ENCODE data around the gene GSAP. TPM values are rescaled to one million over a fixed set of nuclear protein-coding genes. Genes with fewer than 3 reads are reported as not detected.

The GSAP gene
- total RNA-seq, 2 experiments from 2014 or later: 0.55 TPM; not detected in 1

DNA sequence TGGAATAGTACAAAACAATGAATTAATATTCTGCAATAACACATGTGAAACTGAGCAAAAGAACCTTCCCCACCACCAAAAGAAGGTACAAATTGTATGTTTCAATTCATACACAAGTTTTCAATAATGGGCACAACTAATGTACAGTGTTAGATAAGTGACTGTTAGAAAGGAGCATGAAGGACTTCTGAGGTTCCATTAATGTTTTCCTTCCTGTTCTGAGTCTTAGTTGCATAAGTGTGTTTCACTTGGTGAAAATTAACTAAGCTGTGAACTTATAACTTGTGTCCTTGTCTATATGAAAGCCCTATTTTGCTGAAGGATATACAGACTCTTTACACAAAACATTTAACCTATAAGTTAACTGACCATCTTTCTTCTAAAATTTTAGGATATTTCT, 8.2 kb downstream of the GSAP start:
- no peaks in the 10 kb centered on the region for H3K9me3 ChIP-seq (ENCODE audit: low read length)
- DNase-seq (ENCODE audit: low spot score): no peak
- no peaks in the 10 kb centered on the region for H3K79me2 ChIP-seq (ENCODE audit: insufficient read depth, low read depth, low read length)
- no peak for TF ChIP-seq EZH2phosphoT487 (IDR thresholded peaks at IDR 0.05; ENCODE audit: borderline replicate concordance, low read depth, low read length)
- TF ChIP-seq, protein P1, sequence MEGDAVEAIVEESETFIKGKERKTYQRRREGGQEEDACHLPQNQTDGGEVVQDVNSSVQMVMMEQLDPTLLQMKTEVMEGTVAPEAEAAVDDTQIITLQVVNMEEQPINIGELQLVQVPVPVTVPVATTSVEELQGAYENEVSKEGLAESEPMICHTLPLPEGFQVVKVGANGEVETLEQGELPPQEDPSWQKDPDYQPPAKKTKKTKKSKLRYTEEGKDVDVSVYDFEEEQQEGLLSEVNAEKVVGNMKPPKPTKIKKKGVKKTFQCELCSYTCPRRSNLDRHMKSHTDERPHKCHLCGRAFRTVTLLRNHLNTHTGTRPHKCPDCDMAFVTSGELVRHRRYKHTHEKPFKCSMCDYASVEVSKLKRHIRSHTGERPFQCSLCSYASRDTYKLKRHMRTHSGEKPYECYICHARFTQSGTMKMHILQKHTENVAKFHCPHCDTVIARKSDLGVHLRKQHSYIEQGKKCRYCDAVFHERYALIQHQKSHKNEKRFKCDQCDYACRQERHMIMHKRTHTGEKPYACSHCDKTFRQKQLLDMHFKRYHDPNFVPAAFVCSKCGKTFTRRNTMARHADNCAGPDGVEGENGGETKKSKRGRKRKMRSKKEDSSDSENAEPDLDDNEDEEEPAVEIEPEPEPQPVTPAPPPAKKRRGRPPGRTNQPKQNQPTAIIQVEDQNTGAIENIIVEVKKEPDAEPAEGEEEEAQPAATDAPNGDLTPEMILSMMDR (conservative IDR thresholded peaks at IDR 0.05; ENCODE audit: low read length): no peak
- no peaks in the 10 kb centered on the region for H3K4me1 ChIP-seq (ENCODE audit: insufficient read depth, low read length, poor library complexity, severe bottlenecking)
- H3K36me3 ChIP-seq (ENCODE audit: insufficient read depth, low read length): no peaks in the 10 kb centered on the region
- intact Hi-C loops (cut with micrococcal nuclease; ENCODE audit: unreplicated experiment): no loop called here
- POLR2A ChIA-PET: interaction anchor here (0.7 kb wide), 1 partner anchor 1081 kb away, joined by 3 read pairs; no protein-coding TSS in a partner anchor
- CTCF ChIA-PET (ENCODE audit: unreplicated experiment): no interaction called here
- no peaks in the 10 kb centered on the region for H3K9me2 ChIP-seq (ENCODE audit: insufficient read depth, low read length)
- H3K4me2 ChIP-seq (ENCODE audit: low read length): no peak overlapping the region
- H3K27ac ChIP-seq (ENCODE audit: low read depth, low read length, poor library complexity, severe bottlenecking): no peak overlapping the region
- H4K20me1 ChIP-seq (ENCODE audit: insufficient read depth, low read length): no peaks in the 10 kb centered on the region
- no peak overlapping the region for H2AFZ ChIP-seq (ENCODE audit: low read length)
- BruUV-seq (replicated peaks): no TSS peak
- no peak overlapping the region for H3K4me3 ChIP-seq (ENCODE audit: low read depth, low read length, poor library complexity, severe bottlenecking)

DNA sequence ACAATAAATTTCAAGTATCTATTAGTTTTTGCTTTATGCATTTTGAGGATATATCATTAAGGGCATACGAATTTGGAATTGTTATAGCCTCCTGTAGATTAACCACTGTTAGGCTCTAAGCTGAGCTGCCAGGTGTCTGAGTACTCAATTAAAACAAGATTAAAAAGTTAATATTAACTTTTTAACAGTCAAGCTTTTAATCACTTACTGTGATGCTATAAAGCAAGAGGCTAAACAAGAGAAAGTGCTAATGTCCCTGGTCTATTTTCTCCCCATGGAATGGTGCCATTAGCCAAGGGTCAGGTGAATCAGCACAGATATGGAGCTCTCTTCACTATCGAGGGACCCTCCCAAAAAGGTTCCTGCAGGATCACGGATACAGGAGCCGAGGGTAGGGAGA, 9.7 kb downstream of the GSAP start:
- Histone ChIP-seq H2AFZ (ENCODE audit: low read length) (no peak overlapping the region), H4K20me1 (ENCODE audit: insufficient read depth, low read length) (no peaks in the 10 kb centered on the region), H3K4me3 (ENCODE audit: low read depth, low read length, poor library complexity, severe bottlenecking) (no peak overlapping the region), H3K9me3 (ENCODE audit: low read length) (no peaks in the 10 kb centered on the region), H3K79me2 (ENCODE audit: insufficient read depth, low read depth, low read length) (no peaks in the 10 kb centered on the region), H3K4me1 (ENCODE audit: insufficient read depth, low read length, poor library complexity, severe bottlenecking) (no peaks in the 10 kb centered on the region), H3K36me3 (ENCODE audit: insufficient read depth, low read length) (no peaks in the 10 kb centered on the region), H3K4me2 (ENCODE audit: low read length) (no peak overlapping the region), H3K27ac (ENCODE audit: low read depth, low read length, poor library complexity, severe bottlenecking) (no peak overlapping the region), H3K9me2 (ENCODE audit: insufficient read depth, low read length) (no peaks in the 10 kb centered on the region; the same call in 1 of the 2 replicates)
- TF ChIP-seq, protein P1 (conservative IDR thresholded peaks at IDR 0.05; ENCODE audit: low read length): no peak
- TF ChIP-seq EZH2phosphoT487 (IDR thresholded peaks at IDR 0.05; ENCODE audit: borderline replicate concordance, low read depth, low read length): no peak
- CTCF ChIA-PET (ENCODE audit: unreplicated experiment): no interaction called here
- BruUV-seq (replicated peaks): no TSS peak
- no peak for DNase-seq (ENCODE audit: low spot score)
- intact Hi-C loops (cut with micrococcal nuclease; ENCODE audit: unreplicated experiment): no loop called here
- POLR2A ChIA-PET: interaction anchor here (0.7 to 1.0 kb wide), 2 partner anchors 13 to 16 kb away, joined by 3 to 6 read pairs; no protein-coding TSS in a partner anchor

DNA sequence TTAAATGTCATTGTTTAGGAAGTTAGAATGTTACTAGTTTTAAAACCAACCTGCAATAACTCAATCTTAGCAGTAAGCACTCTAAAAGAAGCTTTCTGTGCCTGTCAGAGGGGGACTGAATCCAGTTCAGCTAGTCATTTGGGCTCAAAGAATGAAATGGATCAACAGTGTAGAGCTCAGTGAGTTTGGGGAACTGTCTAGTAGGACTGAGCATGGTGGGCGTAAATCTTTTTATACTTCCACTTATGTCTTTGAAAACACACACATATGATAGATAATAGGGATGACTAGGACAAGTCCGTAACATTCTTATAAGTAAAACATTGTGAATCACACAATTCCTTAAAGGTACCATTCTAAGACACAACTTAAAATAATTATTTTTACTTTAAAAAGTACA, 11.5 kb downstream of the GSAP start:
- ChIA-PET POLR2A (interaction anchor here (0.7 kb wide), 1 partner anchor 14 kb away, joined by 3 read pairs; no protein-coding TSS in a partner anchor), CTCF (ENCODE audit: unreplicated experiment) (no interaction called here)
- intact Hi-C loops (cut with micrococcal nuclease; ENCODE audit: unreplicated experiment): loop anchor here (1.0 kb wide), 1 partner anchor 12 kb away; the partner anchor contains the start of gene GSAP
- Histone ChIP-seq H3K79me2 (ENCODE audit: insufficient read depth, low read depth, low read length) (no peaks in the 10 kb centered on the region), H3K9me3 (ENCODE audit: low read length) (no peaks in the 10 kb centered on the region), H3K4me1 (ENCODE audit: insufficient read depth, low read length, poor library complexity, severe bottlenecking) (no peaks in the 10 kb centered on the region), H3K27ac (ENCODE audit: low read depth, low read length, poor library complexity, severe bottlenecking) (no peak overlapping the region), H3K36me3 (ENCODE audit: insufficient read depth, low read length) (no peaks in the 10 kb centered on the region), H3K4me3 (ENCODE audit: low read depth, low read length, poor library complexity, severe bottlenecking) (no peak overlapping the region), H4K20me1 (ENCODE audit: insufficient read depth, low read length) (no peaks in the 10 kb centered on the region), H3K9me2 (ENCODE audit: insufficient read depth, low read length) (no peaks in the 10 kb centered on the region; the same call in 1 of the 2 replicates), H3K4me2 (ENCODE audit: low read length) (no peak overlapping the region), H2AFZ (ENCODE audit: low read length) (no peak overlapping the region)
- BruUV-seq (replicated peaks): no TSS peak
- no peak for DNase-seq (ENCODE audit: low spot score)
- TF ChIP-seq, protein P1 (conservative IDR thresholded peaks at IDR 0.05; ENCODE audit: low read length): no peak
- TF ChIP-seq EZH2phosphoT487 (IDR thresholded peaks at IDR 0.05; ENCODE audit: borderline replicate concordance, low read depth, low read length): no peak

Measured in OCI-LY7 (cell line).